GM23338 (cell line): ENCODE data around the gene GRIK2. TPM values are rescaled to one million over a fixed set of nuclear protein-coding genes. Genes with fewer than 3 reads are reported as not detected.

Experiments
- ATAC-seq: fragments of 200-7000 bp; cut with Tn5 transposase; 3 replicates; pipeline ENCODE4 v1.9.1; 2020
- DNase-seq: peaks from one replicate; pipeline ENCODE4 v3.0.0-alpha.2; 2015; ENCODE audit warnings: low spot score
- H2AFZ ChIP-seq: fragments of 200-600 bp; sonication (generic); 2 replicates; pipeline ENCODE4 v1.8.0; 2016; ENCODE audit warnings: antibody characterized with exemption, mild to moderate bottlenecking, moderate library complexity
- H3F3A ChIP-seq: fragments of 200-600 bp; sonication (generic); replicated peaks from 2 replicates; pipeline ENCODE4 v1.8.0; 2017; ENCODE audit warnings: antibody characterized with exemption, mixed run types, low read depth
- H3K27ac ChIP-seq: fragments of 200-600 bp; sonication (generic); 2 replicates; pipeline ENCODE4 v1.6.1; 2016; ENCODE audit warnings: low read depth
- H3K27me3 ChIP-seq: fragments of 200-600 bp; sonication (generic); 2 replicates; pipeline ENCODE4 v1.8.0; 2016; ENCODE audit warnings: mild to moderate bottlenecking, mixed run types, moderate library complexity; ENCODE audit not compliant: insufficient read depth
- H3K36me3 ChIP-seq: fragments of 200-600 bp; sonication (generic); 2 replicates; pipeline ENCODE4 v1.8.0; 2016; ENCODE audit warnings: mild to moderate bottlenecking; ENCODE audit not compliant: insufficient read depth
- H3K4me1 ChIP-seq: fragments of 200-600 bp; sonication (generic); 2 replicates; pipeline ENCODE4 v1.8.0; 2016; ENCODE audit warnings: mild to moderate bottlenecking, moderate library complexity; ENCODE audit not compliant: insufficient read depth
- H3K4me2 ChIP-seq: fragments of 200-600 bp; sonication (generic); 2 replicates; pipeline ENCODE4 v1.7.1; 2017; ENCODE audit warnings: mixed run types
- H3K4me3 ChIP-seq: fragments of 200-600 bp; sonication (generic); 2 replicates; pipeline ENCODE4 v1.6.1; 2016; ENCODE audit warnings: mixed run types
- H3K79me2 ChIP-seq: fragments of 200-600 bp; sonication (generic); replicated peaks from 2 replicates; pipeline ENCODE4 v1.8.0; 2017; ENCODE audit warnings: mild to moderate bottlenecking; ENCODE audit not compliant: insufficient read depth
- H3K9me2 ChIP-seq: fragments of 200-600 bp; sonication (generic); 2 replicates; pipeline ENCODE4 v1.8.0; 2017; ENCODE audit not compliant: insufficient read depth
- H4K20me1 ChIP-seq: fragments of 200-600 bp; sonication (generic); replicated peaks from 2 replicates; pipeline ENCODE4 v1.8.0; 2017; ENCODE audit warnings: mild to moderate bottlenecking; ENCODE audit not compliant: insufficient read depth
- H3K27ac Mint-ChIP-seq: 2 replicates; pipeline ENCODE4 v1.8.0; 2020; ENCODE audit warnings: inconsistent platforms, mild to moderate bottlenecking, moderate library complexity, mixed read lengths
- H3K27me3 Mint-ChIP-seq: 3 replicates; pipeline ENCODE4 v1.8.0; 2022; ENCODE audit warnings: low read depth, mild to moderate bottlenecking, moderate library complexity, mixed read lengths, inconsistent platforms; ENCODE audit not compliant: insufficient read depth, poor library complexity
- H3K36me3 Mint-ChIP-seq: 3 replicates; pipeline ENCODE4 v1.8.0; 2021; ENCODE audit warnings: low read depth, mild to moderate bottlenecking, inconsistent platforms, moderate library complexity, mixed read lengths
- H3K4me1 Mint-ChIP-seq: 3 replicates; pipeline ENCODE4 v1.8.0; 2020; ENCODE audit warnings: mild to moderate bottlenecking, inconsistent platforms, mixed read lengths
- H3K4me3 Mint-ChIP-seq: 3 replicates; pipeline ENCODE4 v1.8.0; 2021; ENCODE audit warnings: moderate library complexity, mild to moderate bottlenecking, inconsistent platforms, mixed read lengths
- H3K9me3 Mint-ChIP-seq: 3 replicates; pipeline ENCODE4 v1.8.0; 2020; ENCODE audit warnings: moderate library complexity, mild to moderate bottlenecking, inconsistent platforms, mixed read lengths
- CREB1 ChIP-seq: fragments of 250-450 bp; sonication (Bioruptor Pico); IDR thresholded peaks from 2 replicates; pipeline ENCODE4 v1.5.0; 2020; ENCODE audit warnings: low read depth, mild to moderate bottlenecking, moderate library complexity
- CTCF ChIP-seq, 2 experiments: fragments of 200-600 bp in 1 of 2; sonication (generic) in 1 of 2; conservative IDR thresholded peaks; 2 replicates each; pipeline versions ENCODE4 v1.5.1 to v1.6.1; 2016 to 2017; ENCODE audit warnings: antibody characterized with exemption in 2 of 2, low read depth in 2 of 2, mild to moderate bottlenecking in 2 of 2, moderate library complexity in 1 of 2
- EZH2 ChIP-seq: fragments of 200-600 bp; sonication (generic); IDR thresholded peaks from one replicate; pipeline ENCODE4 v1.8.0; 2017; ENCODE audit warnings: antibody characterized with exemption, mild to moderate bottlenecking, low read depth; ENCODE audit not compliant: unreplicated experiment
- EZH2phosphoT487 ChIP-seq: fragments of 200-600 bp; sonication (generic); IDR thresholded peaks from one replicate; pipeline ENCODE4 v1.8.1; 2018; ENCODE audit warnings: antibody characterized with exemption; ENCODE audit not compliant: unreplicated experiment
- JUNB ChIP-seq: IDR thresholded peaks from one replicate; pipeline ENCODE4 v1.6.1; 2016; ENCODE audit warnings: antibody characterized with exemption; ENCODE audit not compliant: unreplicated experiment
- NANOG ChIP-seq: IDR thresholded peaks from 2 replicates; pipeline ENCODE4 v1.6.1; 2016; ENCODE audit warnings: antibody characterized with exemption, borderline replicate concordance
- POLR2AphosphoS5 ChIP-seq: IDR thresholded peaks from 2 replicates; pipeline ENCODE4 v1.6.1; 2016; ENCODE audit warnings: antibody characterized with exemption, low read depth
- STAT1 ChIP-seq: IDR thresholded peaks from one replicate; pipeline ENCODE4 v1.6.1; 2016; ENCODE audit warnings: antibody characterized with exemption; ENCODE audit not compliant: unreplicated experiment
- ZNF114 ChIP-seq: fragments of 250-450 bp; sonication (Bioruptor Pico); IDR thresholded peaks from 2 replicates; pipeline ENCODE4 v1.5.0; 2020; ENCODE audit warnings: mild to moderate bottlenecking, moderate library complexity
- ZNF331 ChIP-seq: fragments of 250-450 bp; sonication (Bioruptor Pico); IDR thresholded peaks from 2 replicates; pipeline ENCODE4 v1.5.0; 2020; ENCODE audit warnings: low read depth, mild to moderate bottlenecking, moderate library complexity
- polyA plus RNA-seq: library from polyadenylated mRNA; unstranded; fragments of >200 nt; fragmentation: Nextera tagmentation; extraction: Ambion mirVana; gene quantifications from 2 replicates; pipeline ENCODE4 v1.2.1, GENCODE V29; 2016
- total RNA-seq: library from RNA; depleted of rRNA; stranded (reverse); fragments of >200 nt; shearing (Covaris generic); gene quantifications from 2 replicates; pipeline ENCODE4 v1.2.3, GENCODE V29; 2014
- TF ChIP-seq, protein P1 (sequence below): fragments of 250-450 bp; sonication (Bioruptor Pico); IDR thresholded peaks from 2 replicates; pipeline ENCODE4 v1.5.0; 2020; ENCODE audit warnings: mild to moderate bottlenecking, moderate library complexity
- TF ChIP-seq, protein P2 (sequence below): IDR thresholded peaks from 2 replicates; pipeline ENCODE4 v1.6.1; 2016; ENCODE audit warnings: antibody characterized with exemption
- TF ChIP-seq, protein P3 (sequence below): IDR thresholded peaks from one replicate; pipeline ENCODE4 v1.6.1; 2018; ENCODE audit warnings: antibody characterized with exemption; ENCODE audit not compliant: unreplicated experiment

GRIK2 gene
- total and polyA plus RNA-seq, 2 experiments from 2014 or later: 0.73 to 3.0 TPM

- no peak overlapping the region for H3K27ac ChIP-seq
- no peaks in the 10 kb centered on the region for H3F3A ChIP-seq
- Mint-ChIP-seq H3K9me3 (peaks cover 23% of the 10 kb centered on the region), H3K27ac (no peak overlapping the region), H3K36me3 (peaks cover 15% of the 10 kb centered on the region), H3K4me3 (no peak overlapping the region), H3K27me3 (peaks cover 4% of the 10 kb centered on the region), H3K4me1 (no peaks in the 10 kb centered on the region)
- H3K36me3 ChIP-seq: no peaks in the 10 kb centered on the region
- H3K9me2 ChIP-seq: no peaks in the 10 kb centered on the region; the same call in 1 of the 2 replicates
- H2AFZ ChIP-seq: no peak overlapping the region
- no peak for DNase-seq
- no peak for ATAC-seq
- H3K4me1 ChIP-seq: no peaks in the 10 kb centered on the region
- no peak overlapping the region for H3K4me3 ChIP-seq
- no peaks in the 10 kb centered on the region for H3K79me2 ChIP-seq
- no peaks in the 10 kb centered on the region for H4K20me1 ChIP-seq
- H3K4me2 ChIP-seq: no peak overlapping the region
- no peaks in the 10 kb centered on the region for H3K27me3 ChIP-seq
- TF ChIP-seq STAT1 (no peak), CREB1 (CRISPR knock-in tag) (no peak), CTCF (conservative IDR thresholded peaks at IDR 0.05; ENCODE audit: low read depth in 2 of 2) (no peak), EZH2 (no peak), EZH2phosphoT487 (no peak), NANOG (no peak), ZNF114 (CRISPR knock-in tag) (no peak), JUNB (no peak), POLR2AphosphoS5 (no peak), ZNF331 (no peak)
- TF ChIP-seq, protein P1, sequence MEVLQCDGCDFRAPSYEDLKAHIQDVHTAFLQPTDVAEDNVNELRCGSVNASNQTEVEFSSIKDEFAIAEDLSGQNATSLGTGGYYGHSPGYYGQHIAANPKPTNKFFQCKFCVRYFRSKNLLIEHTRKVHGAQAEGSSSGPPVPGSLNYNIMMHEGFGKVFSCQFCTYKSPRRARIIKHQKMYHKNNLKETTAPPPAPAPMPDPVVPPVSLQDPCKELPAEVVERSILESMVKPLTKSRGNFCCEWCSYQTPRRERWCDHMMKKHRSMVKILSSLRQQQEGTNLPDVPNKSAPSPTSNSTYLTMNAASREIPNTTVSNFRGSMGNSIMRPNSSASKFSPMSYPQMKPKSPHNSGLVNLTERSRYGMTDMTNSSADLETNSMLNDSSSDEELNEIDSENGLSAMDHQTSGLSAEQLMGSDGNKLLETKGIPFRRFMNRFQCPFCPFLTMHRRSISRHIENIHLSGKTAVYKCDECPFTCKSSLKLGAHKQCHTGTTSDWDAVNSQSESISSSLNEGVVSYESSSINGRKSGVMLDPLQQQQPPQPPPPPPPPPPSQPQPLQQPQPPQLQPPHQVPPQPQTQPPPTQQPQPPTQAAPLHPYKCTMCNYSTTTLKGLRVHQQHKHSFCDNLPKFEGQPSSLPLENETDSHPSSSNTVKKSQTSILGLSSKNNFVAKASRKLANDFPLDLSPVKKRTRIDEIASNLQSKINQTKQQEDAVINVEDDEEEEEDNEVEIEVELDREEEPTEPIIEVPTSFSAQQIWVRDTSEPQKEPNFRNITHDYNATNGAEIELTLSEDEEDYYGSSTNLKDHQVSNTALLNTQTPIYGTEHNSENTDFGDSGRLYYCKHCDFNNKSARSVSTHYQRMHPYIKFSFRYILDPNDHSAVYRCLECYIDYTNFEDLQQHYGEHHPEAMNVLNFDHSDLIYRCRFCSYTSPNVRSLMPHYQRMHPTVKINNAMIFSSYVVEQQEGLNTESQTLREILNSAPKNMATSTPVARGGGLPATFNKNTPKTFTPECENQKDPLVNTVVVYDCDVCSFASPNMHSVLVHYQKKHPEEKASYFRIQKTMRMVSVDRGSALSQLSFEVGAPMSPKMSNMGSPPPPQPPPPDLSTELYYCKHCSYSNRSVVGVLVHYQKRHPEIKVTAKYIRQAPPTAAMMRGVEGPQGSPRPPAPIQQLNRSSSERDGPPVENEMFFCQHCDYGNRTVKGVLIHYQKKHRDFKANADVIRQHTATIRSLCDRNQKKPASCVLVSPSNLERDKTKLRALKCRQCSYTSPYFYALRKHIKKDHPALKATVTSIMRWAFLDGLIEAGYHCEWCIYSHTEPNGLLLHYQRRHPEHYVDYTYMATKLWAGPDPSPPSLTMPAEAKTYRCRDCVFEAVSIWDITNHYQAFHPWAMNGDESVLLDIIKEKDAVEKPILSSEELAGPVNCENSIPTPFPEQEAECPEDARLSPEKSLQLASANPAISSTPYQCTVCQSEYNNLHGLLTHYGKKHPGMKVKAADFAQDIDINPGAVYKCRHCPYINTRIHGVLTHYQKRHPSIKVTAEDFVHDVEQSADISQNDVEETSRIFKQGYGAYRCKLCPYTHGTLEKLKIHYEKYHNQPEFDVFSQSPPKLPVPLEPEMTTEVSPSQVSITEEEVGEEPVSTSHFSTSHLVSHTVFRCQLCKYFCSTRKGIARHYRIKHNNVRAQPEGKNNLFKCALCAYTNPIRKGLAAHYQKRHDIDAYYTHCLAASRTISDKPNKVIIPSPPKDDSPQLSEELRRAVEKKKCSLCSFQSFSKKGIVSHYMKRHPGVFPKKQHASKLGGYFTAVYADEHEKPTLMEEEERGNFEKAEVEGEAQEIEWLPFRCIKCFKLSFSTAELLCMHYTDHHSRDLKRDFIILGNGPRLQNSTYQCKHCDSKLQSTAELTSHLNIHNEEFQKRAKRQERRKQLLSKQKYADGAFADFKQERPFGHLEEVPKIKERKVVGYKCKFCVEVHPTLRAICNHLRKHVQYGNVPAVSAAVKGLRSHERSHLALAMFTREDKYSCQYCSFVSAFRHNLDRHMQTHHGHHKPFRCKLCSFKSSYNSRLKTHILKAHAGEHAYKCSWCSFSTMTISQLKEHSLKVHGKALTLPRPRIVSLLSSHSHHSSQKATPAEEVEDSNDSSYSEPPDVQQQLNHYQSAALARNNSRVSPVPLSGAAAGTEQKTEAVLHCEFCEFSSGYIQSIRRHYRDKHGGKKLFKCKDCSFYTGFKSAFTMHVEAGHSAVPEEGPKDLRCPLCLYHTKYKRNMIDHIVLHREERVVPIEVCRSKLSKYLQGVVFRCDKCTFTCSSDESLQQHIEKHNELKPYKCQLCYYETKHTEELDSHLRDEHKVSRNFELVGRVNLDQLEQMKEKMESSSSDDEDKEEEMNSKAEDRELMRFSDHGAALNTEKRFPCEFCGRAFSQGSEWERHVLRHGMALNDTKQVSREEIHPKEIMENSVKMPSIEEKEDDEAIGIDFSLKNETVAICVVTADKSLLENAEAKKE (CRISPR knock-in tag): no peak
- TF ChIP-seq, protein P2, sequence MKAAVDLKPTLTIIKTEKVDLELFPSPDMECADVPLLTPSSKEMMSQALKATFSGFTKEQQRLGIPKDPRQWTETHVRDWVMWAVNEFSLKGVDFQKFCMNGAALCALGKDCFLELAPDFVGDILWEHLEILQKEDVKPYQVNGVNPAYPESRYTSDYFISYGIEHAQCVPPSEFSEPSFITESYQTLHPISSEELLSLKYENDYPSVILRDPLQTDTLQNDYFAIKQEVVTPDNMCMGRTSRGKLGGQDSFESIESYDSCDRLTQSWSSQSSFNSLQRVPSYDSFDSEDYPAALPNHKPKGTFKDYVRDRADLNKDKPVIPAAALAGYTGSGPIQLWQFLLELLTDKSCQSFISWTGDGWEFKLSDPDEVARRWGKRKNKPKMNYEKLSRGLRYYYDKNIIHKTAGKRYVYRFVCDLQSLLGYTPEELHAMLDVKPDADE: no peak
- TF ChIP-seq, protein P3, sequence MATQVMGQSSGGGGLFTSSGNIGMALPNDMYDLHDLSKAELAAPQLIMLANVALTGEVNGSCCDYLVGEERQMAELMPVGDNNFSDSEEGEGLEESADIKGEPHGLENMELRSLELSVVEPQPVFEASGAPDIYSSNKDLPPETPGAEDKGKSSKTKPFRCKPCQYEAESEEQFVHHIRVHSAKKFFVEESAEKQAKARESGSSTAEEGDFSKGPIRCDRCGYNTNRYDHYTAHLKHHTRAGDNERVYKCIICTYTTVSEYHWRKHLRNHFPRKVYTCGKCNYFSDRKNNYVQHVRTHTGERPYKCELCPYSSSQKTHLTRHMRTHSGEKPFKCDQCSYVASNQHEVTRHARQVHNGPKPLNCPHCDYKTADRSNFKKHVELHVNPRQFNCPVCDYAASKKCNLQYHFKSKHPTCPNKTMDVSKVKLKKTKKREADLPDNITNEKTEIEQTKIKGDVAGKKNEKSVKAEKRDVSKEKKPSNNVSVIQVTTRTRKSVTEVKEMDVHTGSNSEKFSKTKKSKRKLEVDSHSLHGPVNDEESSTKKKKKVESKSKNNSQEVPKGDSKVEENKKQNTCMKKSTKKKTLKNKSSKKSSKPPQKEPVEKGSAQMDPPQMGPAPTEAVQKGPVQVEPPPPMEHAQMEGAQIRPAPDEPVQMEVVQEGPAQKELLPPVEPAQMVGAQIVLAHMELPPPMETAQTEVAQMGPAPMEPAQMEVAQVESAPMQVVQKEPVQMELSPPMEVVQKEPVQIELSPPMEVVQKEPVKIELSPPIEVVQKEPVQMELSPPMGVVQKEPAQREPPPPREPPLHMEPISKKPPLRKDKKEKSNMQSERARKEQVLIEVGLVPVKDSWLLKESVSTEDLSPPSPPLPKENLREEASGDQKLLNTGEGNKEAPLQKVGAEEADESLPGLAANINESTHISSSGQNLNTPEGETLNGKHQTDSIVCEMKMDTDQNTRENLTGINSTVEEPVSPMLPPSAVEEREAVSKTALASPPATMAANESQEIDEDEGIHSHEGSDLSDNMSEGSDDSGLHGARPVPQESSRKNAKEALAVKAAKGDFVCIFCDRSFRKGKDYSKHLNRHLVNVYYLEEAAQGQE: no peak
Observed at GRCh38 chr6:101663100-101663499, 269.6 kb downstream of the GRIK2 start.
